H1 (cell line): Measurements from ENCODE around the gene DPP4. TPM values are rescaled to one million over a fixed set of nuclear protein-coding genes. Genes with fewer than 3 reads are reported as not detected.

Experiments
- BCL11A ChIP-seq, 2 experiments: IDR thresholded peaks; one replicate each; pipeline ENCODE4 v1.6.1; 2011; ENCODE audit warnings: low read depth in 2 of 2, low read length in 2 of 2, mild to moderate bottlenecking in 2 of 2
- CHD1 ChIP-seq: IDR thresholded peaks from 2 replicates; pipeline ENCODE4 v1.6.1; 2012; ENCODE audit warnings: low read depth, low read length, improper control_type of control experiment
- CHD2 ChIP-seq: IDR thresholded peaks from 2 replicates; pipeline ENCODE4 v1.6.1; 2012; ENCODE audit warnings: low read length, improper control_type of control experiment
- CTCF ChIP-seq, 3 experiments: IDR thresholded peaks; 1 replicate in 2 of 3; 2 replicates in 1 of 3; pipeline versions ENCODE4 v1.5.1 to v1.6.1; 2011; ENCODE audit warnings: low read length in 3 of 3, mild to moderate bottlenecking in 3 of 3, inconsistent platforms in 2 of 3, low read depth in 1 of 3, moderate library complexity in 1 of 3; ENCODE audit not compliant: insufficient read depth in 1 of 3; ENCODE audit errors: control extremely low read depth in 1 of 3
- GABPA ChIP-seq: IDR thresholded peaks from 2 replicates; pipeline ENCODE4 v1.6.1; 2011; ENCODE audit warnings: mild to moderate bottlenecking, low read length, moderate library complexity, borderline replicate concordance; ENCODE audit not compliant: insufficient read depth
- MAX ChIP-seq: IDR thresholded peaks from 2 replicates; pipeline ENCODE4 v1.6.1; 2012; ENCODE audit warnings: inconsistent platforms
- polyA plus RNA-seq, 7 experiments: library from polyadenylated mRNA; depleted of rRNA in 3 of 7; stranded (reverse) in 5 of 7; unstranded in 2 of 7; fragments of >200 nt in 5 of 7; fragments of 200-250 nt in 2 of 7; gene quantifications; 1 replicate in 5 of 7; 2 replicates in 1 of 7; 4 replicates in 1 of 7; pipeline versions ENCODE4 v1.2.1 to v1.2.3, GENCODE V29; 2011 to 2013; ENCODE audit warnings: missing spikeins in 2 of 7, mixed read lengths in 2 of 7
- total RNA-seq: library from RNA; stranded (reverse); fragmentation: NEBNext Ultra II Directional; extraction: Animal tissue kit (Norgen Biotek cat#: 25700); gene quantifications from 2 replicates; pipeline ENCODE4 v1.2.1, GENCODE V29; 2021

The DPP4 gene
- total and polyA plus RNA-seq, 2 of the 8 experiments (the other 6 are each of a cell fraction or from before 2014, with no cell fraction given): 1.3 to 3.1 TPM

DNA sequence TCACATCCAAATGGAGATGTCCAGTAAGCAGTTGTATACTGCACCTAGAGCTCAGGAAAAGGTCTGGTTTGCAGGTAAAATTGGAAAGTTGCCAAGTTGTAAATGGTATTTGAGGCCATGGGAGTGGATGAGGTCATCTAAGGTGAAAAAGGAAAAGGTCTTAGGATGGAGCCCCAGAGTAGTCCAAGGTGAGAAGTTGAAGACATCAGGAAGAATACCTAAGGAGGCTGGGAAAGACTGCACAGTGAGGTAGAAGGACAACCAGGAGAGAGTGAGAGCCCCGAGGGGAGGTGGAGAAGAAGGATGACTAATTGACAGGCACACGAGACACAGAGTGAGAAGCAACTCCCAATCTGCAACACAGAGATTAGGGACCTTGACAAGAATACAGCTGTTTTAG lies 10.7 kb downstream of the DPP4 start (continued):
- no peak for TF ChIP-seq CTCF (IDR thresholded peaks at IDR 0.05; ENCODE audit: control extremely low read depth in 1 of 3, insufficient read depth in 1 of 3, low read depth in 1 of 3, low read length in 3 of 3)
- TF ChIP-seq GABPA: no peak
- no peak for TF ChIP-seq BCL11A (IDR thresholded peaks at IDR 0.05; ENCODE audit: low read depth in 2 of 2, low read length in 2 of 2)
- TF ChIP-seq CHD2: no peak
- TF ChIP-seq CHD1: no peak
- no peak for TF ChIP-seq MAX
